ENCODE measurements around the gene THAP7. TPM values are rescaled to one million over a fixed set of nuclear protein-coding genes. Genes with fewer than 3 reads are reported as not detected.
A peak's percentile ranks its signal among the peaks of the same experiment; 100 is the strongest.

THAP7 gene
- total RNA-seq, 1 donor from 2014 or later, result 37.0 TPM

- no peak for DNase-seq (ENCODE audit: low read depth, low spot score)
- TF ChIP-seq CTCF (conservative IDR thresholded peaks at IDR 0.05), result no peak
- Mint-ChIP-seq H3K27ac (ENCODE audit: unreplicated experiment) (no peak overlapping the region), H3K4me3 (no peak overlapping the region), H3K27me3 (ENCODE audit: low read depth) (no peaks in the 10 kb centered on the region), H3K36me3 (ENCODE audit: low read depth) (no peaks in the 10 kb centered on the region), H3K4me1 (peaks cover 12% of the 10 kb centered on the region), H3K9me3 (no peaks in the 10 kb centered on the region)
These were observed 25.1 kb upstream of the THAP7 start for GRCh38 chr22:21026783-21027692.

GRCh38 chr22:21025763-21026755, 24.1 kb upstream of the THAP7 start:
- no peak for DNase-seq (ENCODE audit: low read depth, low spot score)
- peaks cover 11% of the 10 kb centered on the region for H3K4me1 Mint-ChIP-seq
- no peaks in the 10 kb centered on the region for H3K9me3 Mint-ChIP-seq
- no peak for TF ChIP-seq CTCF (conservative IDR thresholded peaks at IDR 0.05)
- no peaks in the 10 kb centered on the region for H3K27me3 Mint-ChIP-seq (ENCODE audit: low read depth)
- no peak overlapping the region for H3K27ac Mint-ChIP-seq (ENCODE audit: unreplicated experiment)
- no peaks in the 10 kb centered on the region for H3K36me3 Mint-ChIP-seq (ENCODE audit: low read depth)
- no peak overlapping the region for H3K4me3 Mint-ChIP-seq

- no peak overlapping the region for H3K4me3 Mint-ChIP-seq
- no peak for DNase-seq (ENCODE audit: low read depth, low spot score)
These were observed 23.3 kb upstream of the THAP7 start for GRCh38 chr22:21025266-21025665.

GRCh38 chr22:21022955-21023614, 21.2 kb upstream of the THAP7 start:
- DNase-seq (ENCODE audit: low read depth, low spot score), result no peak
- H3K27me3 Mint-ChIP-seq (ENCODE audit: low read depth), result no peaks in the 10 kb centered on the region
- no peak for TF ChIP-seq CTCF (conservative IDR thresholded peaks at IDR 0.05)
- no peaks in the 10 kb centered on the region for H3K9me3 Mint-ChIP-seq
- H3K4me3 Mint-ChIP-seq, result no peak overlapping the region
- H3K4me1 Mint-ChIP-seq, result peaks cover 9% of the 10 kb centered on the region
- H3K36me3 Mint-ChIP-seq (ENCODE audit: low read depth), result no peaks in the 10 kb centered on the region
- H3K27ac Mint-ChIP-seq (ENCODE audit: unreplicated experiment), result peak overlapping the region; percentile 9

More at GRCh38 chr22:21025266-21025665, 23.3 kb upstream of the THAP7 start:
- Mint-ChIP-seq H3K27ac (ENCODE audit: unreplicated experiment) (no peak overlapping the region), H3K9me3 (no peaks in the 10 kb centered on the region), H3K36me3 (ENCODE audit: low read depth) (no peaks in the 10 kb centered on the region), H3K4me1 (peaks cover 8% of the 10 kb centered on the region), H3K27me3 (ENCODE audit: low read depth) (no peaks in the 10 kb centered on the region)
- no peak for TF ChIP-seq CTCF (conservative IDR thresholded peaks at IDR 0.05)

GRCh38 chr22:21022507-21022906, 20.6 kb upstream of the THAP7 start:
- no peak for TF ChIP-seq CTCF (conservative IDR thresholded peaks at IDR 0.05)
- Mint-ChIP-seq H3K4me3 (no peak overlapping the region), H3K27ac (ENCODE audit: unreplicated experiment) (no peak overlapping the region), H3K36me3 (ENCODE audit: low read depth) (no peaks in the 10 kb centered on the region), H3K27me3 (ENCODE audit: low read depth) (no peaks in the 10 kb centered on the region), H3K4me1 (peaks cover 9% of the 10 kb centered on the region), H3K9me3 (no peaks in the 10 kb centered on the region)
- DNase-seq (ENCODE audit: low read depth, low spot score), result no peak

Measured in neural crest cell (in vitro differentiated cells).